NCI-H345 treated with DMSO at 0.1 percent for 48 hours (cell line): ENCODE data around the gene YBX3.
A peak's percentile ranks its signal among the peaks of the same experiment; 100 is the strongest.

Experiments used
- DNase-seq: peaks from one replicate; lab custom pipeline; 2025; ENCODE audit not compliant: unreplicated experiment; lab: John Stamatoyannopoulos, UW

YBX3 gene

DNA sequence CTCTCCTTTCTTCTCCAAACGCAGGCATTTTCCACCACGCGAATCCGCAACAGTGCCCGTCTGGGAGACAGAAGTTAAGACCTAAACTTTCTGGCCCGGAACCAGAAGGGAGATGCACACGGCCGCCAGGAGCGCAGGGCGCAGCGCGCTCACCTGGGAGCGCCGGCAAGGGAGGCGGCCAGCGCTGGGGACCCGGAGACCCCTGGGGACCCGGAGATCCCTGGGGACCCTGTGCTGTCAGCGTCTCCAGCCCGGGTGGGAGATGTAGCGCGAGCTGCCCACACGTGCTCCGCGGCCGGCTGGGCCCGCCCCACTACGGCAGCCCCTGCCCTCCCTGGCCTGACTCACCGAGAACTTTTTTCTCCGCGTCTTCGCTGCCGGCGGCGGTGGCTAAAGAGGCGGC lies 620 bp downstream of the YBX3 start:
- DNase-seq, result no peak

DNA sequence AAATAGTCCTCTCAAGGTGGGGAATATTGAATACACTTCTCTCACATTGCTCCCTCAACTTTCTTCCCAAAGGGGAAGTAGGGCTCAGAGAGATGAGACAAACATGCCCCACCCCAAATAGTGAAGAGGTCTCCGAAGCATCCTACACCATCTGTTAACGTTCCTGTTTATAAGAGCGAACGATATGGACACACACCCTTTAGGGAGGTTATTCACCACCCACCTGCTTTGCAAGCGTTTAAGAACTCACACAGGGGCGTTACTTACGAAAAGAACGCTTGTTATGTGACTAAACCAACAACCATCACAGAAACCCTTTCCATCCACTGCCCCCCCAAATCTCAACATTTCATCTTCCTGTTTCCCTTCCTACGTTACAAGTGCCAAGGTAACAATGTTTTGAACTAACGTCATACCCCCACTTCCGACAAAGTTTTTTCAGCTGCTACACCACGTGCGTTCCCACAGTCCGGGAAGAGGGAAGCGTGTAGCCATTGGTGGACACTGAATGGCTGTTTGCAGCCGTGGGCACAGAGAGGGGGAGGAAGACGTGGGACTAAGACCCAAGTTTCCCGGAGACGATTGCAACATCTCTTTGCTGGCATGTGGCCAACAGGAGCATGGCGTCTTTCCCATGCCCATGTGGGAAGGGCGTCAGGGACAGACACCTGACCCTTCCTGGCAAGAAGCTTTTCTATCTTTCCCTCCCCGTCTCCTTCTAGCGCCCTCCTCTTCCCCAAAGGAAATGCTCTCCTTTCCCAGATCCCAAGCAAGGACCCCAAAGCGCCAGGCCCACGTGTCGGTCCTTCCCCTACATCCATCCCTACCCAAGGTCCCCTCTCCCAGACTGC lies 1.2 kb downstream of the YBX3 start:
- DNase-seq, result no peak

DNA sequence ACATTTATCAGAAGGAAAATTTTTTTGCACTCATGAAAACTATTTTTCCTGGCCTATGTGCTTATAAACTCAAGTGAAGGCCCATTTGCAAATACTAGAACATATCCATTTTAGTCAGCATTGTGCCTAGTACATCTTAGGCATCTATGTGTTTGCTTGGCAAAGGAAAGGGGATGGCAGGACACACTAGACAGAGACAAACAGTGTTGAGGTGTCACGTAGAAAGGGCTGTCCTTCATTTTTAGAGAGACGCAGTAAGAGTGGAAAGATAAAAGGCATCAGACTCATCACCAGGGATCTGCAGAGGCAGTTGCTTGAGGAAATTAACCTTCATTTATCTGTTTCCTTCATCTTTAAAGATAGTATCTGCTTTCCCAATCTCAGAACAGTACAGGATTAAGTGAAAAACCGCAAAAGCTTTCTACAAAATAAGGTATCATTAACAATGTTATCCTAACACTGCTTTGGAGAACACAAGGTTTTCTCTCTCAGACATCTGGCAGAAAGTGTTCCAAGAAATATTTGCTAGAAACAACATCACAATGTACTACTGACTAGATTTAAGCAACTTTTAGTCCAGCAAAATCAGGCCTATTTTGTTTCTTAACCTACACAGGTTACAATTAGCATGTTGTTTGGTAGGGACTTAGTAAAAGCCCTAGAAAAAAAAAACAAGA lies 2.0 kb downstream of the YBX3 start:
- DNase-seq, result no peak

DNA sequence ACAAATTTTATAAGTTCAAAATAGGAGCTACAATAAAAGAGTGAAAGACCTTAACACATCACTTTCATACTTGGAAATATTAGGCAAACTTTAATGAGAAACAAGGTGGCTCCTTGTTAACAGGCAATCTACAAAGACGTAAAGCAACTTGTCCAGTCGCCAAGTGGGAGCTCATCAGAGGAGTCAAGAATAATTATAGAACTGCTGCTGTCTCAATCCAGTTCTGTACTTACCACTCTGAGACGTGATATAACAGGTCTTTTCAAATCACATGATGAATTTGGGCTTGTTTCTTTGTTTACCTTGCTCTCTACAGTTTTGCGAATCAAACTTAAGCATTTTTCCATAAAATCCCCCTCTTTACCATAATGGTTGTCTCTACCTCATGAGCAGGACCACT lies 3.6 kb downstream of the YBX3 start:
- DNase-seq, result no peak

DNA sequence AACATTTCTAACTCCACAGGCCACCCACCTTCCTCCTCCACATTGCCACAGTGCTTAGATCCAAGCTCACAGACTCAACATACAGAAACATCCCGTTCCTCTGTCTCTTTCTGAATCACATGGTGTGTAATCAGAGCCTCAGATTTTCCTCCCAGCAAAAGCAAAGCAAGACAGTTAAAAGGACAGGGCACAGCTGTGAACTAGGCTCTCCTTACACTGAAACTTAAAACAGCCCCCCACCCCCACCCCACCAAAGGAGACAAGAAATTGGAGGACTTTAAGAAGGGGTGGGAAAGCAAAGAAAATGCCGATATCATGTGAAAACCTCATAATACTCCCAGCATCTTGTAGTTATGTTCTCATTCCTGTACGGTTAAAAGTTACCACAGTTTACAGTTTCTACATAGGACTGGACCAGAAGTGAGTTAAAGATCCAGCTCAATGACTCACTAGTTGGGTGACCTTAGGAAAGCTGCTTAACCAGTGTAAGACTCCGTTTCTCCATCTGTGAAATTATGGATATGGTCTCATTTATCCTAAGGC lies 4.8 kb downstream of the YBX3 start:
- DNase-seq, result no peak

DNA sequence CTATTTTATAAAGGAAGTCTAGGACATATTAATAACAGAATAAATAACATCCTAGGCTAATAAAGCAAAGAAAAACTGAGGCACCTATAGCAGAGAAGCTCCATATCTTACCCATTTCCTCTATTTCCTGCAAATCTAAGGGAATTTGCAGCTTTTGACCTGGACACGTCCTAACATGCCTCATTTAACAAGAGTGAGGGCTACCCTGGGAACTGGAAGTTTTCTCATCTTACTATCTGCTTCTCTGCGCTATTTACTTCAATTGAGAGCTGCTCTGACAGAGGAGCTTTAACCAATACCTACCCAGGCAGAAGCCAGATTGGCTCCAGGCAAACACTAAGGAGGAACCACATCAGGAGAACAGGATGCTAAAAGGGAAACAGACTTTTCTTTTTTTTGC lies 5.7 kb downstream of the YBX3 start:
- DNase-seq, result no peak

DNA sequence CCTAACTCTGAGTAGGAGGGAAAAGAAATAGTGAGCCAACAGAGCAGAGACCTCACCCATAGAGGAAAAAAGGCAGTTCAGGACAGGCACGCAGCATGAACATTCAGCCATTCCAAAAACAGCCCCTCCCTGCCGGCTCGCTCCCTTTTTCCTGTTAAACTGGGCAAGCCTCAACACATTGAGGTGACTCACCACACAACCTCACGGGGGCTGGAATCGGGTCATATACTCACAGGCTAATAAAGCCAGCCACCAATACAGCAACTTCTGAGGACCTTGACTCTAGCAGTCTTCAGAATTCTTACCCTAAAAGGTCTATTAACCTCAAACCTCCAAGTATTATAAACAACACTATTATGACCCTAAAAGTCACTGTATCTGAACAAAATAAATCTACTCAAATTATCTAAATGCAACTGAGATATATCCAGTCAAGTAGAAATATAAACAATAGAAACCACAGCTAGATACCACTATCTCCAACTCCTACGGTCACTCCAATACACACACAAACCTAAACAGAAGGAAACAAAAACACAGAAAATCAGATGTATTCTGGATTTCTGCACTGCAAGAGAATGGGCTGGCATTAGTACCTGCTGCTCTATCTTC lies 6.3 kb downstream of the YBX3 start:
- no peak for DNase-seq

DNA sequence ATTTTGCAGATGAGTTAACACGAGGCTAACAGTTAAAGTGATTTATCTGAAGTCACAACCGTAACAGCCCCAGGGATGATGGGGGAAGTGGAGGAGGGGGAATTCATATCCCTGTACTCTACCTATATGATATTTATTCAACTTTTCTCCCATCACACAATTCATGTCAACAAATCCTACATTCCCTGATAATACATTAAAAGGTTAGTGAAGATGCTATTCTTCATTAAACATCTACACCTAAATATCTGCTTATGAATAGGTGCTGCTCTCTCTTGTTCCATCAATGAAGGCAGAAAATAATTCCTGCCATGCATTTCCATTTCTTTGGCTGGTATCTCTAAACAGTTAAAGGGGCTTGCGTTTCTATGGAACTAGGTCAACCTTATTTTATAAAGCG lies 6.8 kb downstream of the YBX3 start:
- DNase-seq, result no peak

DNA sequence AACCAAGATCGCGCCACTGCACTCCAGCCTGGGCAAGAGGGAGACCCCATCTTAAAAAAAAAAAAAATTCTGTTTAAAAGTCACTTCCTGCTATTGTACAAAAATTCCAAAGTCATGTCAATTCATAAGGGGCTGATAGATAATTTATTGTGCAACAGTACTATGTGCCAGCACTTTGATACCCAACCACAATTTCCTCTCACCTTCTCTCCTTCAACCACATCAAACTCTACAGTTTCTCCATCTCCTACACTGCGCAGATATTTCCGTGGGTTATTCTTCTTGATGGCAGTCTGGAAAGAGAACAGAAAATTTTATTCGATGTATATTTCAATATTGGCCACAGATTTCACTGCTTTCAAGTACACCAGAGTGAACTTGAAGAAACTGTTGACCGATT lies 7.6 kb downstream of the YBX3 start:
- no peak for DNase-seq

DNA sequence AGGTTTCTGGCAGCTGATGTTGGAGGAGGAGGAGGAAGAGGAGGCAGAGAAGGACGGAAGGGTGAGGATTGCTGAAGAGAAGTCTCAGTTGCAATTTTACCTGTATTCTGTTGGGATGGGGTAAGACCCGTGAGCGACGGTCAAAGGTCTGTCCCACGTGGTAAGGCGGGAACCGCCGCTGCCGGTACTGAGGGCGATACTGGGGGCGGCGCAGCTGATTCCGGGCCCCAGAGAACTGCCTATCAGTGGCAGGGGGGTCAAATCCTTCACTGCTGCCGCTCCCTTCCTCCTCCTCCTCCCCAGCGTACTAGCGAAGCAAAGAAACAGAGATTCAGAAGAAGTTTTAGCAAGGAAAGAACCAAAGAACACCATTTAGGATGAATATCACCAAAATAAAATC lies 13.3 kb downstream of the YBX3 start:
- no peak for DNase-seq

DNA sequence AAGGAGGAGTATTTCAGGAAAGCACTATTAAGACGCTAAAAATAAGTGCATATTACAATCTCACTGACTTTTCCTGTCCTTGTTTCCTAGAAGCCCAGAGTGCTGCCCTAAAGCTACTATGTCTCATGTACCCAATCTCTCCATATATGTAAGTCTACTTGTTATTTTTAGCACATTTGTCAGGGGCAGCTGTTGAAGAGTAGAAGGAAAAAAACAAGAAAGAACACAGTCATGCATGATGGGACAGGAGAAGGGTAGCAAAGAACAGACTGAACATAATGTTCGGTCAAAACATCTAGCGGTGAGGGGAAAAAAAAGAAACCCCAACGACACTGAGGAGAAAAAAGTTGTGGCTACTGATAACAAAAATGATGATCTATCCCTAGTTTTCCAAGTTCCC lies 14.3 kb downstream of the YBX3 start:
- DNase-seq, result no peak

DNA sequence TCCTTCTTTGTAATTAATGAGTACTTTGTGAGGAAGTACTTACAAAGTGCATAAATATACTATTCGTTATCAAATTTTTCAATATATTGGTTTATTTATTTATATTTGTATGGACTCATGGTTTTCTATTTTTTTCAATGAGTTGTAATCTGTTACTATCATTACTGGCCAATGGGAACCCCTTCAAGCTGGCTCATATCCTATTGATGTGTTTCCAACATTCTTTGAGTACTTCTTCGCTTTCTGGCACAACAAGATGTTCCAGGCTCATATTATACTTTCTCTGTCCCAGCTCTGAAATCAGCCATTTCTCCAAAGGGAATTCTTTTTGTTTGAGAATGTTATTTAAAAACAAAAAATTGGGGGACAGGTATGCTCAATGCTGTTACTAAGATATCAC lies 17.5 kb downstream of the YBX3 start:
- DNase-seq, result no peak

DNA sequence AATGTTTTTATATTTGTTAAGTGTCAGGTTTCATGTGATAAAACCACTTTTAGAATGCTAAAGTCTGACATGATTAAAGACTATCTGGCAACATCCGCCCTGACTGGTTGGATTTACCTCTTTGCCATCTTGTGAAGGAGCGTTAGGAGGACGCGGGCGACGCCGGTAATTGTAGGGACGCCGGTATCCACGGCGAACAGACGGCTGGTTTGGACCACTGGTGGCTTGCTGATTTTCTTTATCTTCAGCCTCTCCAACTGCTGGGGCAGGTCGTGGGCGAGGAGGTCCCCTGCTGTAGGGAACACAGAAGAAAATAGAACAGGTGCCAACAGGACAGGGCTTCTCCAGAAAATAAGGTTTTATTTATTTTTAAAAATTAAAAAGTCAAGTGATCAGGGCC lies 21.3 kb downstream of the YBX3 start:
- DNase-seq, result no peak

DNA sequence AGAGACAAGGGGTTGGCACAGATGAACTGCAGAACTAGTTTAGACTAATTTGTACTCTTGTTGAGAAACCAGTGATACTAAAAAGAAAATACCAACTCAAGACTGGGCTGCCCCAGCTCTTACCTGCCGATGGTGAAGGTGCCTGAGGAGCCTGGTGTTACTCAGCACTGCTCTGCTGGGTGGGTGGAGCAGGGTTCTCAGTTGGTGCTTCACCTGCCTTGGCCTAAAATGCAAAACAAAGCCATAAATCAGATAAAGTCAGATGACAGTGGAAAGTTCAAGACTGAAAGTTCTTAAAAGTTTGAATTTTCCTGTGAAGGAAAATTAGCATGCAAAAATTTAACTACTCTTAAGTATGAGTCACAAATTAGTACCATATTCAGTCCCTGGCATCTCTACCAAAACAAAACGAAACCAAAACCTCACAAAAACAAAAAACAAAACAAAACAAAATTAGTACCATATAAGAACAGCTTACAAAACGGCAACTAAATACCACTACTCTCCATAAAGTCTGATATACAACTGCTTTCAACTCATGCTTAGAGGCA lies 21.9 kb downstream of the YBX3 start:
- no peak for DNase-seq

DNA sequence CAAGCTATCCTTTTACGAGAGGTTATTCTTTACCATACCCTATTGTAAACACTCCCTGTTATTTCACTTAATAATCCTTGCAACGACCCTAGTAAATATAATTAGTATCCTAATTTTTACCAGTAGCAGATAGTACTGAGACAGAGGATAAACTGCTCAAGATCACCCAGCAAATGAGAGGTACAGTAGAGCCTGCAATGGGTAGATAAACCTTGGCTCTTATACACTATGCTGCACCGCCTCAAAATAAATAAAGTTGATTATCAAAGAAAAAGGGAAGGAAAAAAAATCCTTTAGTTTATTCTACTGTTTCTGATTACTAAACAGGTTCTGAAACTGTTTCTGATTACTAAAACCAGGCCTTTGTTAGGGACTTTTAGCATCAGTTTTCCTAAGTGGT lies 22.5 kb downstream of the YBX3 start:
- DNase-seq, result no peak

DNA sequence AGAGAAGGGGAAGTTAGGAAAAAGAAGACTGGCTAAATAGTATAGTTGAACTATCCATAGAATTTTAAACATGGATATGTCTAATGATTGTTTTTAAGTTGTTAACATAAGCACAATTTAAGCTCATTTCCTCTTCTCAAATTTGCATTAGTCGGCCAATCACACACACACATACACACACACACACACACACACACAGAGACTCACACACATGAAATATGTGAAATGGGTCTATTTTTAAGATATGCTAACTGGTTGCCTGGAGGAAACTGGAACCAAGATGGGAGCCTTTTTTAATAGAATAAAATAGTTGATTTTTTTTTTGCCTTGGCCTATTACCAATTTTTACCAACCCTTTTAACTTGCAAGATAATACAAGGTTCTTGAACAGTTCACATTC lies 25.3 kb downstream of the YBX3 start:
- DNase-seq, result no peak

DNA sequence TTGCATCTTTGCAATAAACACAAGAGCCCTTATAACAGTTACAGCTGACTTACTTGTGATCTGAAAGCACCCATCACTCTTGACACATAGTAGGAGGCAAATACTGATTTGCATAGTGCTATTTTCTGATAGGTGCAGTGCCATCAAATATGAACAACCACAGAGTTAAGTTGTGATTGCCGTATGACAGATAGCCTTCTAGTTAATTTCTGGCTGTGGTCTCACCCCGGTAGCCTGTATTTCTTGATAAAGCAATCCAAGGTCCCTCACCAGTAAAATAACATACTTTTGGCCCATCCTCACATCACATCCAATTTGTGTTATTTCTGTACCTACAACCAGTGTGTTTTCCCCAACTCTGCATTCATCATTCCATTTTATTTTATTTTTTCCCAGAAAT lies 26.0 kb downstream of the YBX3 start:
- DNase-seq, result no peak

DNA sequence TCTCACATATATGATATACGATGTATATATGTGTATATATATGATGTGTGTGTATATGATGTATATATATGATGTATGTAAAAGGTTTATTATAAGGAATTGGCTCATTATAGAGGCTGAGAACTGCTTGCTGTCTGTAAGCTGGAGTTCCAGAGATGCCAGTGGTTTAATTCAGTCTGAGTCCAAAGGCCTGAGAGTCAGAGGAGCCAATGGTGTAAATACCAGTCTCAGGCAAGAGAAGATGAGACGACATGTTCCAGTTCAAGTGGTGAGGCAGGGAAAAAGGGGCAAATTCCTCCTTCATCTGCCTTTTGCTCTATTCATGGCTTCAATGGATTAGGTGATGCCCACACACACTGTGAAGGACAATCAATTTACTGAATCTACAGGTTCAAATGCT lies 32.2 kb downstream of the YBX3 start:
- no peak for DNase-seq

DNA sequence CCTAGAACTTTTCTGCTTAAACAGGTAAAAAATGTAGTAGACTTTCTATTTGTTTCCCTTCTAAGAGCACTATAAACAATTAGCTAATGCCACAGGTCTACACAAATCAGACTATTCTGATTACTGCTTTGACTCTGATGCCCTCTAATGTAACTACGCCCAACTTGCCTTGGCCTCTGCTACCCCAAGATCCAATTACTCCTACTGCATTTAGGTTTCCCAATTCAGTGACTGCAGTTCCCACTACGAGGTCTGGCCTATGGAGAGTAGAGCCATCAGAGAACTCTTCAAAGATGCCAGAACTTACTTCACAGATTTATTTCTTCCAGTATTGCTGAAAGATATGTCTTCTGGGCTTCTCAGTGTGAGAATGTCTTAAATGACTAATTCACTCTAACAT lies 34.0 kb downstream of the YBX3 start:
- DNase-seq, result no peak

DNA sequence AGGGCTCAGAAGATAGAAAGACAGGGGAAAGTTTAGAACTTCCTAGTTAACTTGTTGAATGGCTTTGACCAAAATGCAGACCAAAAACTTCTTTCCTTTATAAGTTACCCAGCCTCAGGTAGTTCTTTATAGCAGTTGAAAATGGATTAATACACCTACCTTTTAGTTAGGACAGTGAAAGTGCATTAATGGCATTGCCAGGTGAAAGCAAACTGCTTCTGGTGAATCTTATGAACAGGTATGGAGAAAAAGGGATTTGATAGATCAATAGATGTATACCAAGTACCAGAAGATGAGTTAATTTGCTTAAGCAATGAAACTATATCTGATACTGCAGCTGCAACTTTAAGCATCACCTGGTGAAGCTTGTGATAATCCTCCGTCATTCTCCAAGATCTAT lies 35.1 kb downstream of the YBX3 start:
- DNase-seq, result no peak

DNA sequence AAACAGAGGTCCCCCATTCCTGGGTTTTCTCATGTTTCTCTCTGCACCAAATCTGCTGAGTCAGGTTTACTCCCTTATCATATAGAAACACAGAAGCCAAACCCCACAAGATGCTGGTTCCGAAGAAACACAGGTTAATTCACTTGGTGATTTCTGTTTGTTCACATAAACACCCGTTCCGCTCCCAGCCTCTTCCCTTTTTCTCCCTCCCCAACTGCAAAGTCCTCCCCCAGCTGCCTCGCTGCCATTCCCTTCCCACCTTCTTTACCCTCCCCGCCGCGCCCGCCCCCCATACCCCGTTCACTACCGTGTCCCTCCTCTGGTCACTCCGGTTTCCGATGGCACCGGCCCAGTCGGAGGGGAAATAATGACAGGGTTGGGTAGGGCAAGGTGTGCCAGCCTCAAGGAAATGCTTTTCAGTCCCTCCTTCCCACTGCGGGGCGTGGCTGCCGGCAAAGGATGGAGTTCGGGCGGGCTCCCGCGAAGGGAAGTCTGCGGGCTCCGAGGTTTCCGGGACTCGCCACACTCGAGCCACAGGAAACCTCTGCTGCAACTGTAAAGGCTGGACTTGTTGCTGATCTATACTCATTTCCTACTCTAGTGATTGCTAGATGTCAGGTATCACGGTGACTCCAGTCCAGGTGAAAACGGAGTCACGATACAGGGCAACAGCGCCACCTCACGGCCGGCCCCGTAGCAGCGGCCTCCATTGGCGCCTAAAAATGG lies 49.3 kb downstream of the YBX3 start, which contains the start of gene STYK1:
TSS of gene STYK1 (minus strand) at position 394 of the 726 bp plus-strand sequence. CDS start 39,434 bp downstream, outside the sequence.
- DNase-seq, result peak; percentile 67
